Umbilical cord (tissue), 2 donors: Measurements from ENCODE around the gene LETM1. TPM values are rescaled to one million over a fixed set of nuclear protein-coding genes. Genes with fewer than 3 reads are reported as not detected.
A peak's percentile ranks its signal among the peaks of the same experiment; 100 is the strongest.

Source experiments
- DNase-seq: peaks from one replicate; pipeline ENCODE4 v3.0.0-alpha.2; 2015; ENCODE audit warnings: low spot score
- total RNA-seq: library from RNA; depleted of rRNA; stranded (reverse); fragments of >200 nt; gene quantifications from one replicate; pipeline ENCODE4 v1.2.3, GENCODE V29; 2014; ENCODE audit warnings: low replicate concordance; ENCODE audit not compliant: insufficient read depth

Gene LETM1
- total RNA-seq, 1 donor from 2014 or later = 37.6 TPM

DNA sequence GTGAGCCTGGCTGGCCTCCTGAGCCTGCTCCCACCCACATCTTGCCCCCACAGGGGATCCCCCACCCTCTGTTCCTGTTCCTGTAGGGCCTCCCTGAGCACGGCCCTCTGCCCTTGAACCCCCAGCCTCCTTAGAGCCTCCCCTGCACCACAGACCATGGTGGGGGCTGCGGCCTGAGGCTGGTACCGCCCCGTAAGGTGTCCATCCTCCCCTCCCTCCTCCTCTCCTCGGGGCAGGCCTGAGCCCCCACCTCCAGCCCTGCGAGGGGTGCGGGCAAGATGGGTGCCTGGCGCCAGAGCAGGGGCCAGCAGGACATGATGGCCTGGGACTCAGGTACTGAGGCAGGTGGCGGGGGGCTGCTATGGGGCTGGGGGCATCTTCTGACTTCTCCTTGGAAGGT is 91.3 kb downstream of the LETM1 start:
- DNase-seq = no peak

DNA sequence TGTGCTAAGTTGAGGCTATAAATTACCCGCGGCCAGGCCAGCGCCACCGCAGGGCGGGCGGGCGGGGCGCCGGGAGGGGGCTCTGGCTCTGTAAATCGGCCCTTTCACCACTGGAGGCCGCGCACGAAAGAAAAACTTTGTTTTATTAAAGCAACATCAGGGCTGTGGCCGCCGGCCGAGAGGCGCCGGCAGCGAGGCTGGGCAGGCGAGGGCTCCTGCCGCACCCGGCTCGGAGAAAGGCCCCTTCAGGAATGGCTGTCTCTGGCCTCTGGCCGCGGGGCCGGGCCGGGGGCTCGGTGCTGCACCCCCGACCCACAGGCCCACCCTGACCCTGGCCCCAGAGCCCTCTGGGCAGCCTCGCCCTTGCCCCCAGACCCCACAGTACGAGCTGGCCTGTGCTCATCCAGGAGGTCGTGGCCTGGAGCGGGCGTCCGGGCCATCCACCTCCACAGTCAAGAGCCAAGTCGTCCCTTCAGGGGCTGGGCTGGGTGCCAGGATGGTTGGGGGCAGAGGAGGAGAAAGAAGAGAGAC is 92.3 kb downstream of the LETM1 start:
- DNase-seq = peak; percentile 80

DNA sequence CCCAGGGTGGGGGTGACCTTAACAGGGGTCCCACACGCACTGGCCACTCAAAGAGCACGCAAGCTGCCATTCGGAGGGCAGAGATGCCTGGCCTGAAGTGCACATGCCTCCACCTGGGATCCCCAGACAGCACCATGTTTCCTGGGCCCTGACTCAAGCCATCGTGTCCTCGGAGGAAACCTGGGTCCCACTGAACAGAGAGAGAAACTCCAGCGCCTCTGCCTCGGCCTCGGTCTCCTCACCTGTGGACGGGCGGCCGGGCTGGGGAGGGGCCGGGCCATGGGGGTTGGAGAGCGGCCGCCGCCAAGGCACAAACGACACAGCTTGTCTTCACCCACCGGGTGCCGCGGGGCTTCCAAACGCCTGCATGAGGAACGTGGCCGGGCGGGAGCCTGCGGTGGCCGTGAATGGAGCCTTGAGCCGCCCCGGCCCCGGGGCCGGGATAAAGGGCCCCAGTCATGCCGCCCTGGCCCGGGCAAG is 92.8 kb downstream of the LETM1 start:
- DNase-seq = no peak

DNA sequence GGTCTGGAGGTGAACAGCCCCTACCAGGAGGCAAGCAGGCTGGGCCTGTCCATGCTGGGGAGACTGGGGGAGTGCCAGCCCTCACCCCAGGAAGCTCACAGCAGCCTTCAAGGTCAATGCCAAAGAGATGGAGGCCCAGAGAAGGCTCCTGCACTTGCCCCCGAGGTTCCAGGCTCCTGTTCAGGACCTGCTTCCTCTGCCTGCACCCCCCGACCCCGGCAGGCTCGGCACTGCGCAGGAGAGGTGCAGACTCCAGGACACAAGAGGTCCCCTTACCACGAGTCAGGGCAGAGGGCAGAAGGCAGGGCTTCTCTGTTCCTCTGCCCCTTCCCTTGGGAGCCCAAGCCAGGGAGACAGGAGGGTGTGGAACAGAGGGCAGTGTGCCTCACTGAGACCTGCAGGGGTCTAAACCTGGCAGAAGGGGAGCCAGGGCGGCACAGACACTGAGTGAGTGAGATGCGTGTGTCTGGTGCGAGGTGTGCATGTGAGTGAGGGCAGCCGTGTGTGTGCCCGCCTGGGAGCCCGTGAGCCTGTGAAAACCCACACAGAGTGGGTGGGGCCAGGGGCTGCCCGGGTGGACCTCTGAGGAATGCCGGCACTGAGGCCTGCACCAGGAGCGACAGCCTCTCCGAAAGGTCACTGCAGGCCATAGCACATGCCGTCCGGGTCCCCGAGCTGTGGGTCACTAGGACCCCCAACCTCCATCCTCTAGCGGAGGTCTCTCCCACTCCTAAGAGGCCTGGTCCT is 93.5 kb downstream of the LETM1 start:
- no peak for DNase-seq

Other genes starting within 250 kb of the LETM1 start
- not detected for gene FAM53A, start 171.8 kb downstream of the LETM1 start, total RNA-seq
- gene SLBP, start 143.8 kb downstream of the LETM1 start, total RNA-seq = 28.6 TPM
- gene TMEM129, start 134.8 kb downstream of the LETM1 start, total RNA-seq = 26.0 TPM
- 12.0 TPM for gene TACC3, start 134.6 kb downstream of the LETM1 start, total RNA-seq
- 66.2 TPM for gene FGFR3, start 62.9 kb downstream of the LETM1 start, total RNA-seq
- gene NSD2, start 15.2 kb upstream of the LETM1 start, total RNA-seq = 25.5 TPM
- 8.4 TPM for gene NELFA, start 152.8 kb upstream of the LETM1 start, total RNA-seq
- 0.48 TPM for gene NAT8L, start 203.2 kb upstream of the LETM1 start, total RNA-seq